Activated CD4-positive, alpha-beta T cell treated with anti-CD3 and anti-CD28 coated beads, Interleukin-2, amount 50 U/mL, for 48 hours (primary cell): Measurements from ENCODE around the gene MYADML2.
"Not testable (repeated sequence)": the region's sequence is repeated elsewhere in the genome, so short reads cannot be mapped to it uniquely, and the experiment has no call there.

Source experiments
- DNase-seq, 2 experiments: peaks; one replicate each; pipeline ENCODE4 v3.0.0-alpha.2; 2020

The MYADML2 gene

GRCh38 chr17:81923302-81924260 lies 23.5 kb downstream of the MYADML2 start:
- no peak for DNase-seq

- no peak for DNase-seq
These were observed 24.3 kb downstream of the MYADML2 start for GRCh38 chr17:81922566-81923301.

- DNase-seq = no peak
These were observed 25.0 kb downstream of the MYADML2 start for GRCh38 chr17:81921996-81922565.

- DNase-seq = no peak
These were observed 25.5 kb downstream of the MYADML2 start for GRCh38 chr17:81921537-81921862.

GRCh38 chr17:81920612-81921536 lies 26.2 kb downstream of the MYADML2 start:
- DNase-seq = no peak

- no peak for DNase-seq
These were observed 28.0 kb downstream of the MYADML2 start for GRCh38 chr17:81918832-81919545.

- DNase-seq = not testable (repeated sequence)
These were observed 28.7 kb downstream of the MYADML2 start for GRCh38 chr17:81918333-81918669.

- DNase-seq = peak; percentile 72 to 75
These were observed 29.3 kb downstream of the MYADML2 start, which contains the start of gene SIRT7 for GRCh38 chr17:81917565-81918332. TSS of gene SIRT7 (minus strand) at chr17:81918176. CDS start at chr17:81918131, 45 bp downstream.

- DNase-seq = no peak
These were observed 30.6 kb downstream of the MYADML2 start for GRCh38 chr17:81916234-81917001.

- no peak for DNase-seq
These were observed 31.7 kb downstream of the MYADML2 start for GRCh38 chr17:81915331-81915730.

- DNase-seq = no peak
These were observed 32.8 kb downstream of the MYADML2 start for GRCh38 chr17:81914103-81914850.

GRCh38 chr17:81913394-81914102 lies 33.5 kb downstream of the MYADML2 start:
- no peak for DNase-seq

- DNase-seq = no peak
These were observed 34.4 kb downstream of the MYADML2 start for GRCh38 chr17:81912441-81913309.

- DNase-seq = no peak
These were observed 35.1 kb downstream of the MYADML2 start for GRCh38 chr17:81911969-81912368.

GRCh38 chr17:81911277-81911961 lies 35.6 kb downstream of the MYADML2 start, which contains the start of gene PCYT2:
TSS of gene PCYT2 (minus strand) at chr17:81911399. CDS start at chr17:81911355, 44 bp downstream.
- DNase-seq = peak; percentile 92

- no peak for DNase-seq
These were observed 36.2 kb downstream of the MYADML2 start for GRCh38 chr17:81910840-81911276.
